AG08395 (cell line): Measurements from ENCODE around the gene LAPTM5.

Source experiments
- DNase-seq: peaks from one replicate; pipeline ENCODE4 v3.0.0; 2012; ENCODE audit warnings: mixed read lengths, low spot score

The LAPTM5 gene

DNA sequence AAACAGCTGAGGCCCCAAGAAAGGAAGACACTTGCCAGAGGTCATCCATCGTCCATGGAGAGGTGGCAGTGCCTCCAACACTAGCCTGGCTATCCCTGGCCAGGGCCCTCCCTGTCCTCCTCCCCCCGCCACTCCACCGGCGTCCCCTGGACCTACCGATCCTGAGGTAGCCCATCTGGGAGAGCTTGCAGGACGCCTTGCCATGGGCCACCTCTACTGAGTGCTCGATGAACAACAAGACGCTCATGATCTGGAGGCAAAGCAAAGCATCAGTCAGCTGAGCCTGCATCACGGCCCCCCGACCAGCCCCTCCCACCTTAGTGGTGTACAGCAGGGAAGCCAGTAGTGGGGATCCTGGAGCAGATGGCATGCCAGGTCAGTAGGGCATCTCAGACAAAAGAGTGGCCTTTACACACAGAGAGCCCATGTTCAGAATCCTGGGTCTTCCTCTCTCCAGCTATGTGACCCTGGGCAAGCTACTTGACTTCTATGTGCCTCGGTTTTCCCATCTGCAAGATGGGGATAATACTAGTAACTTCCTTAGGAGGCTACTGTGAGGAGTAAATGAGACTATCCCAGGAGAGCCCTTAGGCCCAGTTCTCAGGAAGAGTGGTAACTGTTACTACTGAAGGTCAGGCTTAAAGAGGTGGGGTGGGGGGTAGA, 15.1 kb downstream of the LAPTM5 start:
- no peak for DNase-seq

DNA sequence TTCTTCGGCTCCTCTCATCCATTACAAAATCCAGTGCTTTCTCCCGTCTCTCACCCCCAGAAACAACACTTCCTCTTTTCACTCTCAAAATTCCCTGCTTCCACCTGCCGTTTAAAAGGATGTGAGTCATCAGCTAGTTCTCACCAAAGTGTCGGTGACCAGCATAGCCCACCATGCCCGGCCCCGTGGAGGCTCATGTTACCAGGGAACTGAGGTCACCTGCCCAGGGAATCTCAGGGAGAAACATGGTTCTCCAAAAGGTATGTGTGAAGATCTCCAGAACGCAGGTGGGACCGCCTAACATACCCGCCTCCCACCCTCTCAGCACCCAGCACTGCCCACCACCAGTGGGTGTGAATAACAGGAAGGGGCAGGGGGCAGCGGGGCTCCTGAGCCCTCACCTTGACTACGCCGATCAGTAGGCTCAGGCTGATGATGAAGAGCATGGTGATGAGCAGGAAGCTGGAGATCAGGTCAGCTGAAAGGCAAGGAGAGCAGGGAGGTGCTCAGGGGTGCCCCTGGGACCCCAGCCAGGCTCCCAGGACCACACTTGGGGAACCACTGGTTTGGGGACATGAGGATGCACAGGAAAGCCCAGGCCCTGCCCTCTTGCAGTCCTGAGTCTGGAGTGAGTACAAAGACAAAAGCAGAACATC, 16.2 kb downstream of the LAPTM5 start:
- DNase-seq = no peak

DNA sequence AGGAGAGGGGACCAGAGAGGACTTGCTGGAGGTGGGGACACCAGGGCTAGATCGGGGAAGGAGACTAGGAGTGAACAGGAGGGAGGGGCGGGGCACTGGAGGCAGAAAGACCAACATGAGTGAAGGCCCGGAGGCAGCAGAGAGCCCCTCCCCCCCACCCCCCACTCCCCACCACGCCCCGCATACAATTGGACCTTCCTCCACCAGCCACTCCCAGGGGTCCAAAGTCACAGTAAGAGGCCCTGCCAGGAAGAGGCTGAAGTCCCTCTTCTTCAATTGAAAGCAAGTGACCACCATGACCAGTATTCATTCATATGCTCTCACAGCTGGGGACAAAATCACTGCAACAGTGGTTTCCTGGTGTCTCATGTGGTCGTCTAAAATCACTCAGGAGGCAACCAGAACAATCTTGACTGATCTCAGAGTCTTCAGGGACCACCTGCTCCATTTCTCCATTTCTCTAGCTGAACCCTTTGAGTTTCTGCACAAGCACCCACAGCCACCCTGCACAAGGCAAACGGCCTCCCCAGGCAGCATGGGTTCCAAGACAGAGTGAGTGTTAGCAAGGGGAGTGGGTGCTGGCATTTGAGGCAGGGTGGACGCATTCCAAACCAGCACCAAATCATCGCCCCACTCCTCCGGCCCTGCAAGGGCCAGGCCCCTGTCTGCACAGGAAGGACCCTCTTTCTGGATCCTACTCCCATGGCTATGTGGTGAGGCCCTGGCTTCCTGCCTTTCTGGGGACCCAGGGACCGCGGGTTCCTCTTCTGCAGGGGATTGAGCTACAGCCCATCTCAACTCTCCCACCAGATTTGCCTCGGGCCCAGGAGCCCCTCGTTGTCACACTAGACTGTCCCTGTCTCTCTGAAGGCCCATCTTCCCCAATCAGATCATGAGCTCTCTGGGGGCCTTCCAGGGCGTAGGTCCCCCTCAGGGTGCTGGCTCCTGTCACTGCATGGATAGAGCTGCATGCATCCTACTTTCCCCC, 17.0 kb downstream of the LAPTM5 start:
- no peak for DNase-seq

DNA sequence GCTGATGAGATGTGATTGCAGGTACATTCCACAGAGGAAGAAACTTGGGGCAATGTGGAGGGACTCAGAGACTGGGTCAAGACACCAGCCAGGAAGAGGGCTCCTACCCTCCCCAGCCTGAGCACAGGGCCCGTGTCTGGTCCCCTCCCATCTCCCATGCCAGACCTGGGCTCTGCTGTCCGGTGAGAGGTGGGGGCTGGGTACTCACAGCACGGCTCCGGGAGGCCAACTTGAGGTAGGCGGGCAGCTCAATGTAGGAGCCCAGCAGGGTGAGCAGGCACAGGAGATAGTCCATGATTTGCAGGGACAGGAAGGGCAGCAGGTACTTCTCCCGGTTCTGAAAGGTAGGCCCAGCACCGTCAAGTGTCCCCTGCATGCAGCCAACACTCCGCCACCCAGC, 18.0 kb downstream of the LAPTM5 start:
- DNase-seq = no peak

DNA sequence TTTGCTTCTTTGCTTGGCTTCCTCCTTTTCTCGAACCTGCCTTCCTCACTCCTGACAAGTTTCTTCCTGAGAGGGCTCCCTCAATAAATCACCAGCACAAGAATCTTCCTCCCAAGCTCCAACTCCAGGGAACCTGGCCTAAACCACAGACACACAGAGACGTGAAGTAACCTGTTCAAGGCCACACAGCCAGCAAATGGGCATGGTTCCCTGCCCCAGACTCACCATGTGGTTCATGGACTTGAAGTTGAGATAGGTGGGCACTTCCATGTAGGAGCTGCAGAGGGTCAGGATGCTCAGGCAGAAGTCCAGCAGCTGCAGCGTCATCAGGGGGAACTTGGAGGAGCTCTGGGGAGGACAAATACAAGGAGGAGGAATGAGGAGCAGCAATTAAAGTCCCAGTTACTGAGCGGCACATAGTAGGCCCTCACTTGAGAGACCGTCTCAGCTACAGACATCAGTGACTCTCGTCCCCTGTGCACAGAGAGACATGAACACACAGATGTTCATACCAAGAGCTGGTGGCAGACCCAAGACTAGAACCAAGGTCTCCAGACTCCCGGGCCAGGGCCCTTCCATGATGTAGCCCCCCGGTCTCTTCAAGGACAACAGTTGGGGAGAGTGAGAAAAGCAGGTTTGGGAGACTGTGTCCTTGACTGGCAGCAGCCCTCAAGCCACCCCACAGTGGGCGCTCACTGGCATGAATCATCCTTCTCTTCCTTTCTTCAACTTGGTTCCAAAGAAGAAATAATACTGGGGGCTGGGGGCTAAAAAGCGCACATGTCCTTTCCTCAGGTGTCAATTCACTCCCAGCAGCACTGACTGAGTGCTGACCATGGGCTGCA, 18.6 kb downstream of the LAPTM5 start:
- DNase-seq = no peak

DNA sequence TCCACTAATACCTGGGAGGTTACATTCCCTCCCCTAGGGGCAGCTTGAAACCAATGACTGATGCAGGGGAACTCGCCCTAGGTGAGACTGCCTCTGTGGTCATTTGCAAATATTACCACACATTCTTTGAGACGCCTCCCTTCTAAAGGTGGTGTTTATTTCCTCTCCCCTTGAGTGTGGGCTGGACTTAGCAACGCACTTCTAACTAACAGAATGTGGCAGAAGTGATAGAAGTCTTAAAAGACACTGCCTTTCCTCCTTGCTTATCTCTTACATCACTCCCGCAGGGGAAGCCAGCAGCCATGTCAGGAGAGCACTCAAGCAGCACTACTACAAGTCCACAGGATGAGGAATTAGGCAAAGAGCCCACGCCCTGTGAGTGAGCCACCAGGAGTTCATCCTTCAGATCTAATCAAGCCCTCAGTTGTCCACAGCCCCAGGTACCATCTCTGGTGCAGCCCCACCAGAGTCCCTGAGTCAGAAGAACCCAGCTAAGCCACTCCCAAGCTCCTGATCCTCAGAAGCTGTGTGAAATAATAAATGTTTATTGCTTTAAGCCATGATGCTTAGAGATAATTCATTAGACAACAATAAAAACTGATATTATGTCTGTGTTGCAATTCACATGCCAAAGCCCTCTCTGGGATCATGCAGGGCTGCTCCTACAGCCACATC, 19.4 kb downstream of the LAPTM5 start:
- DNase-seq = no peak

DNA sequence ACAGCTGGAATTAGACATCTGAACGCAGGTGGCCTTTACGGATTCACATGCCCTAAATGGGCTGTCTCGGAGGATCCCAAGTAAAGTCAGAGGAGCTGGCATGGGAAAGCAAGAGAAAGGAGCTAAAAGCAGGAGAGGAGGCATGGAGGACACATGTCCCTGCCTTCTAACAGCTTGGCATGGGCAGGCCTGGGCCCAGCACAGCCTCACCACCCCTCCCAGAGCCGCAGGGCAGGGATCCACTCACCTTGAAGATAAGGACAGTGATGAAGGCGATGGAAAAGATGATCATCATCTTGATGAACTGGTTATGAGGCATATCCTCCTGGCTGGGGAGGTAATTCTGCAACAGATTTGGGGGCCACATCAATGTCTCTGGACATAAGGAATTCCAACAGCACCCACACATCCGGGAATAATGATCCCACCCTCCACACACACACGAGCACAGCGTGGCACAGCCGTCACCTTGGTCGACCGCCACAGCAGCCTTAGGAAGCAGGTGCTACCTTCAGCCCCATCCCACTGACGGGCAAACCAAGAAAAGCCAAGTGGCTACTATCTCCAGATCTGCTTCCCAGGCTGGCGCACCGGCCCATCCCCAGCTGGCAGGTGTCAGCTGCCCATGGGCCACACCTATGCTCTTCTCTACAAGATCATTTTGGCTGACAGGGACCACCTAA, 20.1 kb downstream of the LAPTM5 start:
- DNase-seq = no peak

DNA sequence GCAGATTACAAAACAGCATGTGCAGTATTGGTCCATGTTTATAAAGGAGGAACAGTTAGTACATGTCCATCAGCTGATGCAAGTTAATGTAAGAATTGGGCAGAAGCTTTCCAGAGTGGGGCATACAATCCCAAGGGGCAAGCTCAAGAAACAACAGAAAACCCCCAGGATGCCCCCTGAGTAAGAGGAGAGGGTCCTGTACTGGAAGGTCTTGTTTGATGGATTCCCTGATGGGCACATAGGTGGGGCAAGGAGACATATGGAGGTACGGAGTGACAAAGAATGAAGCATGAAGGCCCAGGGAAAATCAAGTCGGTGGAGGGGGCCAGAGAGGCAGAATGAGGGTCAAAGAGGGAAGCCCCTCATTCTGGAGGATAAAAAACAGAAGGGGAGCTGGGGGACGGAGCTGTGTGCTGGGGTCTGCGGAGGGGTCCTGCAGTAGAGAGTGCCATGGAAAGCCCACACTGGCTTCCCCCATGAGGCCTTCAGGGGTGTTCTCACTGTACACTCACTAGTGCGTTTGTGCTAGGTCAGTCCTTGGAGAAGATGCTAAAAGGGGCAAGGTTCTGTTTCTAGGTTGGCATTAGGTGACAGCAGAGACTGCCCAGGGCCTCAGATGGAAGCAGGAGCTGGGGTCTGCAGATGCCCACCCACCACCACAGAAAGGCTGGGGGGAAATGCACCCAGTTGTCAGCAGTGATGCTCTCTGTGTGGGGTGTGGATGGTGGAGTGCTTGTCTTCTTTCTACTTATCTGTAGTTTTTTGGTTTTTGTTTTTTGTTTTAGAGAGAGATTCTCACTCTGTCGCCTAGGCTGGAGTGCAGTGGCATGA, 21.7 kb downstream of the LAPTM5 start:
- DNase-seq = no peak

DNA sequence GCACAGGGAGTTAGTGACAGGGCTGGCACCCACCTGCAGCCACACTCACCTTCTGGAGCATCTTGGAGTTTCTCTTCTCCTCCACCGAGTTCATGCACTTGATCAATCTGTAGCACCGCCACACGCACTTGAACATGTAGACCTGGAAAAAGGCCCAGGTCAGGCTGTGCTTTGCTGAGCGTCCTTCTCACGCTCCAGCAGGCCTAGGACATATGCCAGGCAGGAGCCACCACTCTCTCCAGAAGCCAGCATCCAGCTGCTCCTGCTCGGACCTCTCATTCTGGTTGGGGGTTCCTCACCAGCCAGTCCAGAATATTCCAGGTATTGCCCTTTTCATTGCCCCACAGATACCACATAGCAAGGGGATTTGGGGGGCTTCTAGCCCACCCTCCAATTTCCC, 22.4 kb downstream of the LAPTM5 start:
- no peak for DNase-seq

DNA sequence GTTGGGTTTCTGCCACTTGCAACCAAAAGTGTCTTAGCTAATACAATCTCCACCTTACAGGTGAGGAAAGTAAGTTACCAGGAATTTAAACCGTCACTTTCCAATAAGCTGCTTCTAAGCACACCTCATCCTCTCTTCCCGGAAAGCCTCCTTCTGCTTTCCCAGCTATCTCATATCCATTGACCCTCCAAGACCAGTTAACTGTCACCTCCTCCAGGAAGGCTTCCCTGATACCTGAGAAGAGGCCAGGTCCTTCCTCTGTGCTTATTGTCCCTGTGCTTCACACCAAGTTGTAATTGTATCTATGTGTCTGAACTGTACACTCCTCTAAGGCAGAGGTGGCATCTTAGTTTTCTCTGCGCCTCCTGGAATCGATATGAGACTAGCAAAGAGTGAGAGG, 23.0 kb downstream of the LAPTM5 start:
- no peak for DNase-seq

DNA sequence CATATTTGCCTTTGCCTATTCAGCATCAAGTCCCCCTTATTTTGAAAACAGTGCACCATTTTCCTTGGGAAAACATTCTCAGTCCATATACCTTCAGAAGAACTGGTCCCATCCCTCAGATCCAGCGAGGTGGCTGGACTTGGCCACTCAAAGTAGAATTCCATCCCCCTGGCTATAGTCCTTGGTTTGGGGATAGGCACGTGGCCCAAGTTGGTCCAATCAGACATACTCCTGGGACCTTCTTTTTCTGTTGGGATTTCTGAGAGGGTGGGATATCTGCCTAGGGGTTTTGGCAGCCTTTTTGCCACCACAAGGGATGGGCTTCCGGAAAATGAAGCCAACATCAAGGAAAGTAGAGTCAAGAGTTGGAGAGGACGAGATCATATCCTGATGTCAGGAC, 23.5 kb downstream of the LAPTM5 start:
- no peak for DNase-seq

DNA sequence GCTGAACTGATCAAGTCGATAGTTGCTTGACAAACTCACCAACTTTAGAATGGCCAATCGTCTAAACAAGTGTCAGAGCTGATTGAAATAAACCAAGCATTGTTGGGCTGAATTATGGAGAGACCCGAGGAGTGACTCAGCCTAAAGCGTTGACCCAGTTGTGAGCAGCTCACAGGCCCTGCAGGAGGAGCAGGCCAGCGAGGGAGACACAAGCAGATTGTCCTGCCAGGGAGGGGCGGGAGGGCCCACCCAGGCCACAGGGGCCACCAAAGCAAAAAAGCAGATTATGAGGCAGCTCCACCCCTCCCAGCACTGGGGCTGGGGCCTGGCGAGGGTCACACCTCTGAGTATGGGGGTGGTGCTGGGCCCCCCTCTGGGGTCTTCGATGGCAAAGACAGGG, 24.1 kb downstream of the LAPTM5 start:
- no peak for DNase-seq

DNA sequence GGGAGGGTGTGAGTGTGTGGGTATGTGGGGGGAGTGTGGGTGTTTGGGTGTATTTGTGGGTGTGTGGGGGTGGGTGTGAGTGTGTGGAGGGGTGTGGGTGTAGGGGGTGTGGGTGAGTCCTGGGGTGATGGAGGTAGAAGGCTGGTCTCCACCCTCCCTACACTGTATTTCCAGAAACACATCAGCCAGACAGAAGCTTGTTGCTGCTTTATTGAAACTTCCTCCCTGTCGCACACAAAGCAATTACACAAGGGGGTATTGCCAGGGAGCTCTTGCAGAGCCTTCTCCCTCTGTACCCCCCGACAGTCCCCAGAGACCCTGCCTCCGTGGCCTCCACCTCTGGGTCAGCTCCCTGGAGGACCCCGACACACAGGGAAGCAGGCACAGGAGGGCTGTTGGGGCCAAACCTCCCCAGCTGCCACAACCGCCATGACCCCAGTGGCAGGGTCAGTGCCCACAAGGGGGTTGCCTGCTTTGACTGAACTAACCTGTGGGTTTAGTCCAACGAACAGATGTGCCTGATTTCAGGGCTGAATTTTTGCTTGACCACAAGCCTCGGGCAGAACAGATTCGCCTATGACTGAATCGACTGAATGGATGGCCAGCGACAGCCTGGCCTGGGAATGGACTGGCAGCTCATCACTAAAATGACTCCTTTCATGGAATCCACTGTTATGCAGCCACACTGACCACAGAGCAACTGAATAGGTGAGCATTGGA, 25.1 kb downstream of the LAPTM5 start:
- peak; percentile 40 for DNase-seq

DNA sequence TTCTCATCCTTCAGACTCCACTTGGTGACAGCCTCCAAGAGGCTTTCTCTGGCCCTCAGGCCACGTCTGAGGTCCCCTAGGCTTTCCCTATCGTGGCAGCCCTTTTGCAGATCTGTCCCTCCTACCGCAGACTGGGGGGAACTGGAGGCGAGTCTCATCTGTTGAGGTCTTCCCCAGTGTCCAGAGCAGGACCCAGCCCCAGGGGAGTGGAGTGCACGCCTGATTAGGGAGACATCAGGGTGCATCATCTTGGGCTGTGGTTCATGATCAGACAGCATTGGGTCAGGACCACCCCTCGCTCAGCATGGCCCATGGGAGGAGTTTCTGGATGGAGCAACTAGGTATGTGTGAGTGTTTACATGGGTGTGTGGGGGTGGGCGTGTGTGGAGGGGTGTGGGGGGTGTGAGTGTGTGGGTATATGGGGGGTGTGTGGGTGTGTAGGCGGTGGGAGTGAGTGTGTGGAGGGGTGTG, 25.7 kb downstream of the LAPTM5 start:
- no peak for DNase-seq

DNA sequence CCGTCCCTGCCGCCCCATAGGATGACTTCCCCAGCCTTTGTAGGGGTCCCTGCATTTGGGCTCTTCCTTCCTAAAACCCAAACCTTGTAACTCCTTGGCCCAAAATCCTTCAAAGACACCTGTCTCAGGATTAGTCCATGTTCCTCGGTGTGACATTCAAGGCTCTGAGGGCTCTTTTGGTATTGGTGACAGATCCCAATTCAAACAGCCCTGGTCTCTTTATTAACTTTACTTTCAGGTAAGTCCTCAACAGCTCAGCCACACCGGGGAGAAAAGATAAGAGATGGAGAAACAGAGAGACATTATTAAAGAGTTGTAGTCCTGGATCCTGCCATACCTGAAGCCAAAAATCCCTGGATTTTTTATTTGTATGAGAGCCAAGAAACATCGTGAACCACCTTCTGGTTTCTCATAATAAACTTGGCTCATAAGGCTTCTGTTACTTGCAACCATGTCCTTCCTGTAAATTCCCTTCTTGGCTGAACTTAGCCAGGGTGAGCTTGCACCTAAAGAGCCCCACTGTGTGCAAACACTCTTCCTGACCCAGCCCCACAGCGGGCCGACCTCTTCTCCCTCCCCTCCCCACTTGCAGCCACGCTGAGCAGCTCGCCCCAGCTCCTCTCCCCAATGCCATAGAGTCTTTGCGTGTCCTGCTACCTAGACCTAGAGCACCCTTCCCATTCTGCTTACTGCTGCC, 26.3 kb downstream of the LAPTM5 start:
- DNase-seq = no peak

DNA sequence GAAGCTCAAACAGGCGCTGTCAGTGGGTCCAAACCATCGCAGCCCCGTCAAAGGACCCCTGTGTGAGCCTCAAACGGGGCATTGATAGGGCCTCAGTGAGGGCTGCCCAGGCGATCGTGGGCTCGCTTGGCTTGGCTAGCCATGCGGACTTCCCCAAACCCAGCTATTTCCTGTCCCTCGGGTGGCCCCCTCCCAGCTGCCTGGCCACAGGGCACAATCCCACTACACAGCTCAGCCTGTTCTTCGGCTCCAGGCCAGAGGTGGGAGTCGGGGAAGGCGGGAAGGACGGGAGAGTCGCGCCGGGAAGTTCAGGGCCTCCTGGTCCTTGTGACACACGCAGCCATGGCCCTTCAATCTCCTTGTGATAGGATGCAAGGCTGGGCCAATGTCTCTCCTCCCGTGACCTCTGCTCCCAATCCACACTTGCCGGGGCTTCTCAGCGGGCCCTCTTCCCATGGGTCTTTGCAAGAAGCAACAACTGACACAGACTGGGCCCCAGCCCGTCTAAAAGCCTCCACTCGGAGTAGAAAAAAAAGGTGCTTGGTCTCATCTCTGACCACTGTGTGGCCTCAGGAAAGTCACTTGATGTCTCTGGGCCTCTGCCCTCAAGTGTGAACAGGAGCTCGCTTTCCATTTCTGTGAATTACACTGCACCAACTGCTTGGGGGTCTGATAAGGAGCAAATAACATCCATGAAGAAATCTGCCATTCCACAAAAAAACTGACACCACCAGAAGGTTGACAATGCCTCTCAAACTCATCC, 27.0 kb downstream of the LAPTM5 start:
- no peak for DNase-seq

DNA sequence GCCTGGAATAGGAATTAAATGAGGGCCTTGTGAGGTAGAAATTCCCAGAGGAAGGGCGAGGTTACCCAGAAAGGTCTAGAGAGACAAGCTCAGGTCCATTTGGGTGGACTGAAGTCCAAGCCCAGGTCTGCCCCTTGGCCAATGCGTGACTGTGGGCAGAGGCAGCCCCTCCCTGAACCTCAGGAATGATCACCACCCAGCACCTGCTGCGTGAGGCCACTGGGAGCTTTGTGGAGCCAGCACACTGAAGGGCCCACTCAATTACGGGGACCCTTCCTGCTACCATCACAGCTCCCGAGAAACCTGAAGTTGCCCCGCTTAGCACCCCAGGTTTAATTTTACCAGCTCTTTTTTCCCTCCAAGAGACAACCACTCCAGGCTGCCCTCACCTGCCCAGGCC, 27.7 kb downstream of the LAPTM5 start:
- no peak for DNase-seq
